GM18861 (cell line): ENCODE measurements around the gene CD244.

Experiments
- ATAC-seq: cut with Tn5 transposase; IDR thresholded peaks from one replicate; pipeline ENCODE4 v1.9.1; 2021; ENCODE audit not compliant: unreplicated experiment

The CD244 gene

GRCh38 chr1:160850541-160850940, 12.1 kb downstream of the CD244 start:
- ATAC-seq, result no peak

- no peak for ATAC-seq
Observed at GRCh38 chr1:160846281-160846680, 16.4 kb downstream of the CD244 start.

DNA sequence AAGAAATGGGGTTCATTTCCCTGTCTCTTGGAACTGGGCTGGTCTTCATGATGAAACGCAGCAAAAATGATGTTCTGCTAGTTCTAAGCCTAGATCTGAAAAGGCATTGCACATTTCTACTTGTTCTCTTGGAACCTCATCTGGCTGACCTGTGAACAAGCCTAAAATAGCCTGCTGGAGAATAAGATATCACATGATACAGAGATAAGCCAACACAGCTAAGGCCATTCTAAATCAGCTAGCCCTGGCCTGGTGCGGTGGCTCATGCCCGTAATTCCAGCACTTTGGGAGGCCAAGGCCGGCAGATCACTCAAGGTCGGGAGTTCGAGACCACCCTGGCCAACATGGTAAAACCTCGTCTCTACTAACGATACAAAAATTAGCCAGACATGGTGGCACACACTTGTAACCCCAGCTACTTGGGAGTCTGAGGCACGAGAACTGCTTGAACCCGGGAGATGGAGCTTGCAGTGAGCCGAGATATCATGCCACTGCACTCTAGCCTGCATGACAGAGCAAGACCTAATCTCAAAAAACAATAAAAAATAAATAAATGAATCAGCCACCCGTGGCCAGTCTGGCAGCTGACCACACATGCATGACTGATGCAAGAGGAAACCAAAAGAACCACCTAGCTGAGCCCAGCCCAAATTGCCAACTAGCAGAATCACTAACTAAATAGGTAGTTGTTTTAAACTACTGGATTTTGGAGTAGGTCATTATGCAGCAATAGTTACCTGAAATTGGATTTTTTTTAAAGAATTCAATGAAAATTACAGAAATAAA, 18.0 kb downstream of the CD244 start:
- ATAC-seq, result no peak

GRCh38 chr1:160841079-160841478, 21.6 kb downstream of the CD244 start:
- no peak for ATAC-seq

GRCh38 chr1:160839746-160840145, 22.9 kb downstream of the CD244 start:
- no peak for ATAC-seq

- no peak for ATAC-seq
Observed at GRCh38 chr1:160838888-160839287, 23.8 kb downstream of the CD244 start.

DNA sequence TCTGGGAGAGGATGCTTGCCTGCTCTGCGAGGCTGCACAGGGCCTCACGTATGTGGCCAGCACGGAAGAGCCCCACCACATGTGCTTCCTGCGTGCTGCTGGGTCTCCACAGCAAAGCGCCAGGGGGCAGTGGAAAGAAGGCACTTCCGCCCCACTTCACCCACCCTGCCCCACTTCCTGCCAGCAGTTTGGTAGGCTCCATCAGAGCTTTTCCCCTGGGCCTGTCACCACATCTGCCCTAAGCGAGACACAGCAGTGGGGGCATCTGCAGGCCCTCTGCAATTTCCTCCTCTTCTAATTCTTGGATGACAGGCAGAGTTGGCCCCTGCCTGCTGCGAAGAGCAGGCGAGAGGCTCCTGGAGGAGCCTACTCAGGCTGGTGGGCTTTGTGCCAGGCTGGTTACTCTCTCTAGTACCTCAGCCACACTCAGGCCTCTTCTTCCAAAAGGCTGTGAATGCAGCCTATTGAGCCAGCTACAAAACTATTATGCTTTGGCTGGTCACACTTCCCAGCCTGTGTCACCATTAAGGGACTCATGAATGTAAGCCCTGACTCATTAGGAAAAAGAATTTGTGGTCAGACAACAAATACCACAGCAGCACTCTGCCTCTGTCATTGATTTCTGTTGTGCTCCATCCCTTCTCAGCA, 25.0 kb downstream of the CD244 start:
- peak; percentile 64 for ATAC-seq

DNA sequence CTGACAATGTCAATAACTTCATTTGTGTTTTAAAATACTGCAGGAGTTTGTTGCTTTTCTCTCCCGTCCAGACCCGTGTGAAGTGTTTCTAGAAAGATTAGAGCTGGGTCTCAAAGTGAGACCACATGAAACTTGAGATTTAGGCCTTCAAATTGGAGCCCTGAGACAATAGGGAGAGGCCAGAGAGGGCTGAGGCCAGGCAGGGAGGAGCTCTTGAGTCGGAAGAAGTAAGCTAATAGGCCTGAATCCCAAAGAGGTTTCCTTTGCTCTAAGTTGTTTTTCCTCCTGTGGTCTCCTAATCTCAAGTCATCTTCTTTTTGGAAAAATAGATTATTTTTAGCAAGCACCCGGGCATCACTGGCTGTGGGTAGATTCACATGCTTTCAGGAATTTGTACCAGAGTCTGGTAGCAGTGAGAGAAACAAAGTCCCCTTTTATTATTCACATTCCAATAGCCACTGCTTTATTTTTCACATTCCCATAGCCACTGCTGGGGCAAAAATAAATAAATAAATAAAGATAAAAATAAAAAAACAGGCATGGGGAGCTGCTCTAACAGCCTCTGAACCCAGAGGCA, 25.6 kb downstream of the CD244 start:
- ATAC-seq, result no peak

DNA sequence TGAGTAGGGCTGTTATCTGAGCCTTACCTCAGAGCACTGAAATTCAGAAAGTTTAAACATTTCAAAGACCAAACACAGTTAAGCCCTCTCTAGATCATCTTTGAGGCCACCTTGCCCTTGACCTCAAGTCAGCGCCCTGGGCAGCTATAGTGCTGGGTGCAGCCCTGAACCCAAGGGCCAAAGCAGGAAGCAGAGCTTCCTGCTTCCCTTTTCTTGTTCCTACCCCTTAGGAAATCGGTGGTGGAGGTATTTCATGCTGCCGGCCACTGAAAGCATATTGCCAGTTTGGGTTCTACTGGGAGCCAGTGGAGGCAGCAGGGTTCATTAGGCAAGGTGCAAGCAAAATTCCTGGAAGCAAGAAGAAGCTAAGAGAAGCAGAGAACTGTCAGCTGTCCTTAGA, 26.1 kb downstream of the CD244 start:
- no peak for ATAC-seq

GRCh38 chr1:160835751-160836150, 26.9 kb downstream of the CD244 start:
- ATAC-seq, result no peak

GRCh38 chr1:160834945-160835565, 27.6 kb downstream of the CD244 start:
- ATAC-seq, result no peak

DNA sequence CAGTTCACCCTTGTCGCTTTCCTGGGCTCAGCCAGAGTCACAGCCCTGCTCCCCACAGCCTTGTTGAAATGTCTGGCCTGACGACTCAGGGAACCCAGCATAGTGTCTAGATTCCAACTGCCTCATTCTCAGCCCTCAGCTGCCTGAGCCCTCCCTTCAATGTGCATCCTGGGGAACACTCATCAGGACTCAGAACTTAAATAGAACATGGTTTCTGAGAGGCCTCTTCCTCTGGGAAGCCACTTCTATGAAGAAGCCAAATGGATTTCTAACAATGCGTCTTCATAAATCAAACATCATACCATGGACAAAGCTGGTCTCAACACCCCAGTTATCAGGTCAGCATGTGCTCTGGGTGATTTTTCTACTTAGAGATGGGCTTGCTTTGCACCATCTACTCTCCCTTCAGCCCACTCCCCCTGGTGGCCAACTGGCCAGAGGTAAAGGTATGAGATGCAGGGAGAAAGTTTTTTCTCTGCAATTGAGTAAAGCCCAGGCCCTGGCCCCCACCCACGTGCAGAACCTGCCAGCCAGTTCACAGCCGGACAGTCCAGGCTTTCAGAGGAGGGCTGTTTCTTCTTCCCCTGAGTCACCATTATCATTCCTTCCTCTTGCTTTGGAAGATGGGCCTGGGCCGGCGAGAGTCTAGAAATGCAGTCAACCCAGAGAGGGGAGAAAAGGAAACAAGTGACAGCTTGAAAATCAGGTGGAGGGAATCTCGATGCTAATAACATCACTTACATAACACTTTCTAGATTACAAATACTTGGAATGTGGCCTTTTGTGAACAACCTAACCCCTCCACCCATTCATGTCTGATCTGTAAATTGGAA, 32.1 kb downstream of the CD244 start:
- no peak for ATAC-seq

DNA sequence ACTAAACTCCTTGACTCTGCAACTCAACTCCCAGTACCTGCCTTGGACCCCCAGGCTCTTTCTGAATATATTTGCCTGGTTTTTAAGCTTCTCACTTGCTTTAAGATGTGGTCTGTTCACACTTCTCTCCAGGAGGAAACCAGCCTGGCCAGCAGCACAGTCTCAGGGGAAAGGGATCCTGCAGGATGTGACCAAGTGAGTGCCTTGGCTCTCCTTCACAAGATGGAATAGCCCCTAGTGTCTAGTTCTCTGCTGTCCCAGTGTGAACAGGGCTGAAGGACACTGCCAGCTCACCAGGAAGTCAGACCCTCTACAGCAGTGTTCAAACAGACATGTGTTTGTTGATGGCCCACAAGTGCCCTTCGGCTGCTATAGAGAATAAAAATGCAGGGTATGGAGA, 32.9 kb downstream of the CD244 start:
- ATAC-seq, result no peak

- ATAC-seq, result no peak
Observed at GRCh38 chr1:160827418-160827817, 35.3 kb downstream of the CD244 start.

GRCh38 chr1:160826546-160826945, 36.1 kb downstream of the CD244 start:
- ATAC-seq, result no peak

DNA sequence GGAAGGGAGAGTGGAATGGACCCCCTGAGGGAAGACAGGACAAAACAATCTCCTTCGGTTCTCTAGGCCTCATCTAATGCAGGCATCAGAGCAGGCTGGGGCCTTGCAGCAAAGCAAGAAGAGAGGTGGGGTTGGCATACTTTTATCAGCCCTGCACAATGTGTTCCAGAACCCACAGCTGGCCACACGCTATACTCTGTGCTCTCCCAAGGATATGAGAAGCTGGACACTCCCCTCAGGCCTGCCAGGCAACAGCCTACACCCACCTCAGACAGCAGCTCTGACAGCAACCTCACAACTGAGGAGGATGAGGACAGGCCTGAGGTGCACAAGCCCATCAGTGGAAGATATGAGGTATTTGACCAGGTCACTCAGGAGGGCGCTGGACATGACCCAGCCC, 39.4 kb downstream of the CD244 start:
- ATAC-seq, result no peak

DNA sequence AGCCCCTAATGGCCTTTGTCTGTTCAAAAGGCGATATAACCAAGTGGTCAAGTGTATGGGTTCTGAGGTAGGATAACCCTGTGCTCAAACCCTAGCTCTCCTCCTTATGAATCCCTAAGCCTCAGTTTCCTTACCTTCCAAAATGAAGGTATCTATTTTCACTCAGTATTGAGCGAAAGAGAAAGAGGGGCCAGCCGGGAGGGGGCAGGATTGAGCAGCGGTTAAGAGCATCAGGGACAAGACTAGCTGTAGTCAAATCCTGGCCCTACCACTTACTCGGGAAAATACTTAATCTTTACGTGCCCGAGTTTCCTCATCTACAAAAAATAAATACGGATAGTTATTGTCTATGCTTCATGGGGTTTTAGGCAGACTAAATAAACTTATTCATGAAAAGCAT, 41.1 kb downstream of the CD244 start:
- ATAC-seq, result no peak

- ATAC-seq, result no peak
Observed at GRCh38 chr1:160819186-160819585, 43.5 kb downstream of the CD244 start.

DNA sequence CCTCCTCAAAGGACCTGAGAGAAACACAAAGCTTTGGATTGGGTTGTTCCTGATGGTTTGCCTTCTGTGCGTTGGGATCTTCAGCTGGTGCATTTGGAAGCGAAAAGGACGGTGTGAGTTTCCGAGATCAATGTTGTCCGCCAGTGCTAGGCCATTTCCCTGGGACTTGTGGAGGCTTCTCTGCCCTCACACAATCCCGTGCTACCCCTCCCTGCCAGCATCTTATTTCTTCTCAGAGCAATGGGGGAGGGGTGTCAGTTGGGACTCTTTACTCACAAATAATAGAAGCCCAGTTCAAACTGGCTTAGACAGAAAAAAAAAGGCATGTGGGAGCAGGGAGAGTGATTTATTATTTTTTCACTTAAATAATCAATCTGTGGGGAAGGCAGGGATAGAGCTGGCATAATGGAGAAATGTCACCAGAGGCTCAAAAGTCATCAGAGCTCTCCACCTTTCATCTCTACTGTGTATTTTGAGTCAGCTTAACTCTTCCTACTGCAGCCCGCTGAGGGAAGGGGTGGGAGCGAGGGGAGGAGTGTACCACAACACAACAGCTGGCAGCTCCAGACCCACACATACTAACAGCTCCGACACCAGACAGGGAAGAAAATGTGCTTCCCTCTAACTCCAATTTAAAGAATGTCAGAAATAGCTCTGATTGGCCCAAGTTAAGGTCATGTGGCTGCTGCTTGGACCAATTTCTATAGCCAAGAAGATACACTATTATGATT, 44.3 kb downstream of the CD244 start:
- no peak for ATAC-seq

DNA sequence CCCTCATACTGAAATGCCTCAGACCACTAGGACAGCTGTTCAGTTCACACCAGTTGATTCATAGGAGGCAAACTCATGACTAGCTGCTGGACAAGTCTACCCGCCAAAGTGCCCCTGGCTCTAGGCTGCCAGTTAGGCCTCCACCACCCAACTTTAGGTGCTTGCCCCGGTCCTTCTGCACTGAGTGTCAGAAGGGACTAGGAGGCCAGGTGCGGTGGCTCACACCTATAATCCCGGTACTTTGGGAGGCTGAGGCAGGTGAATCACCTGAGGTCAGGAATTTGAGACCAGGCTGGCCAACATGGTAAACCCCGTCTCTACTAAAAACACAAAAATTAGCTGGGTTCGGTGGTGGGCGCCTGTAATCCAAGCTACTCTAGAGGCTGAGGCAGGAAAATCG, 47.8 kb downstream of the CD244 start:
- no peak for ATAC-seq
